Thyroid gland (tissue), 4 donors: ENCODE measurements around the gene RIC1.

Experiments
- CTCF ChIP-seq, 6 experiments: fragments of 200-600 bp in 3 of 6; fragments of 450-650 bp in 3 of 6; sonication (generic) in 3 of 6; IDR thresholded peaks; one replicate each; pipeline ENCODE4 v1.5.1; 2016 to 2019; ENCODE audit warnings: antibody characterized with exemption in 6 of 6, mild to moderate bottlenecking in 2 of 6, inconsistent platforms in 1 of 6, moderate library complexity in 1 of 6
- POLR2A ChIP-seq, 2 donors: fragments of 450-650 bp; IDR thresholded peaks; one replicate each; pipeline ENCODE4 v1.6.1; 2017; ENCODE audit warnings: antibody characterized with exemption in 2 of 2, mild to moderate bottlenecking in 2 of 2, moderate library complexity in 1 of 2

GRCh38 chr9:5820425-5820824, 191.5 kb downstream of the RIC1 start:
- TF ChIP-seq POLR2A (IDR thresholded peaks at IDR 0.05): no peak
- no peak for TF ChIP-seq CTCF (IDR thresholded peaks at IDR 0.05)
